ENCODE results near the gene PIGM. TPM values are rescaled to one million over a fixed set of nuclear protein-coding genes. Genes with fewer than 3 reads are reported as not detected.
A peak's percentile ranks its signal among the peaks of the same experiment; 100 is the strongest.
"Not testable (repeated sequence)": the region's sequence is repeated elsewhere in the genome, so short reads cannot be mapped to it uniquely, and the experiment has no call there.

Gene PIGM
- total RNA-seq, 2 experiments from 2014 or later, result 4.2 to 4.5 TPM

DNA sequence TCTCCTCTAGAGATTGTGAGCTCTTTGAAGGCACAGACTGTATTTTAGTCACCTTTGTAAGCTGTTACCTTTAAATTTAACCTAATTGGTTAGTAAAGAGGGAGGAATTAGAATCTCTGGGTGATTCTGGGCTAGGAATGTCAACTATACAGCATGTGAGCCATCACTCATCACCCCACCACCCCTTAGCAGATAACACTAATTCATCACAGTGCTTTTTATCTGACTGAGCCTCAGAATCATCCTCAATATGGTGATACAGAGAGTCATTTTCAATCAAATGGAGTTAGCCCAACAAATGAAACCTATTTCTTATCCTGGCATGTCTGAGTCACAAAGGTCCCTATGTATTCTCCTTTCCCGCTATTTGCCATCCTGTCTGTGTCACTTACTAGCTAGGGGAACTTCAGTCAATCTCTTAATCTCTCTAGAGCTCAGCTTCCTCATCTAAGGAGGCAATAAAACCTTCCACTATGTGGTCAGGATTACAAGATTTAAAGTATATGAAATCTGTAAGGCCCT, 24.9 kb upstream of the PIGM start:
- no peak overlapping the region for H3K27ac Mint-ChIP-seq
- no peaks in the 10 kb centered on the region for H3K4me1 Mint-ChIP-seq (ENCODE audit: low read depth)
- no peak for ATAC-seq
- H3K9me3 Mint-ChIP-seq (ENCODE audit: insufficient read depth), result no peaks in the 10 kb centered on the region
- peaks cover 48% of the 10 kb centered on the region for H3K27me3 Mint-ChIP-seq (ENCODE audit: low read depth)
- ChIA-PET CTCF (interaction anchor here (4.4 to 27.3 kb wide), 2 partner anchors 10 to 19 kb away, joined by 22 to 617 read pairs; partner anchors contain the start of genes KCNJ10 and KCNJ9), POLR2A (no interaction called here)
- no peaks in the 10 kb centered on the region for H3K36me3 Mint-ChIP-seq (ENCODE audit: low read depth)
- no peak for DNase-seq
- H3K4me3 Mint-ChIP-seq, result no peak overlapping the region

DNA sequence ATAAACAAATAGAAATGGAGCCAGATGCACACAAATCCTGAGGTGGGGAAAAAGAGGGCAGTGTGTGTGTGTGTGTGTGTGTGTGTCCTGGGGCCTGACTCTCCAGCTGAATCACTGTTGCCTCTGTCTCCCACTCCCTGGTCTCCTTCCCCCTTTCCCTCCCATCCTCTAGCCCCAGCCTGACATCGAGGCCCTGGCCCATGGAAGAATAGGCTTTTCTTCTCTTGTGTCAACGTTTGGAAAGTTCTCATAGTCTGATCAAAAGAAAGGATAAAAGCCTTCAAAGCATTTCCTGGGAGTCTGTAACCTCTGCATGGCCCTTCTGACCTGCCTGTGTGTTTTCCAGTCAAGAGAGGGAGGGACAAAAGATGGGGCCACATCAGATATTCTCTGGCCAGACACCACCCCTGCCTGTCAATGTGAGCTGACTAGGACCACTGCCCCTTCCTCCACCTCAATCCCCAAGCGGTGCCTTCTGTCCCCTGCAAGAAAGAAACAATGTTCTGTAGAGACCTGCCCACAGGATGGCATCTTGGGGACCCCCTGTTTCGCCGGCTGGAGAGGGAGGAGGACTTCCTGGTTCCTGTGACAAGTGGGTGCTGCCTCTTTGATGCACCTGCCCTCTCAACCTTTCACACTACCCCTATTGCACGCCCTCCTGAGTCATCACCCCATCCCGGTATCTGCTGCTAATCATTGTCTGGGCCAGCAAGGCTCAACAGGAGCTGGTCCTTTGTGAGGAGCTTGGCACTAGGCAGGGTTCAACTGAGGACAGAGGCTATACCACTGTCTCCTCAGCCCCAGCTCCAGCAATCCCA, 22.0 kb upstream of the PIGM start:
- Mint-ChIP-seq H3K36me3 (ENCODE audit: low read depth) (no peaks in the 10 kb centered on the region), H3K4me1 (ENCODE audit: low read depth) (no peaks in the 10 kb centered on the region), H3K27ac (no peak overlapping the region), H3K9me3 (ENCODE audit: insufficient read depth) (no peaks in the 10 kb centered on the region), H3K27me3 (ENCODE audit: low read depth) (peaks cover 50% of the 10 kb centered on the region), H3K4me3 (no peak overlapping the region)
- DNase-seq, result no peak
- ATAC-seq, result no peak
- ChIA-PET POLR2A (interaction anchor here (1.0 kb wide), 1 partner anchor 22 kb away, joined by 4 read pairs; the partner anchor contains the start of gene PIGM), CTCF (interaction anchor here (1.4 to 27.3 kb wide), 3 partner anchors 7 to 47 kb away, joined by 5 to 617 read pairs (median 14); partner anchors contain the start of genes KCNJ10 and KCNJ9)

DNA sequence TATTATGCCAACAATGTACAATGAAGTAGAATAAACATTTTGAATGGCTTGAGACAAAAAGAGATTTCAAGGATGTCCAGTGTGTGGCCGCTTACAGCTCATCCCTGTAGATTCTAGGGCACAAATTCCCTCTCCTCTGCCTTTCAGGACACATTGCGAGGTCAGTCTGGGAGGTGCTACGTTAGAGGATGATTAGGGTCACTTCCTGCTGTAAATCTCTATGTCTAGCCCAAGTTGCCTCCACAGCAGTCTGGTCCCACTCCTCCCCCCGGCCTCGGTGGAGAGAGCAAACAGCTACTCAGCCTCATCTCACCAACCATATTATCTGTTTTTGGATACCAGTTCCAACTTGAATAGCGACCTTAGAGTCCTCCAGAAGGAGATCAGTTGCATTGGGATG, 21.1 kb upstream of the PIGM start:
- ATAC-seq (no peak), DNase-seq (no peak)
- no peaks in the 10 kb centered on the region for H3K4me1 Mint-ChIP-seq (ENCODE audit: low read depth)
- H3K36me3 Mint-ChIP-seq (ENCODE audit: low read depth), result no peaks in the 10 kb centered on the region
- POLR2A ChIA-PET, result no interaction called here
- H3K27me3 Mint-ChIP-seq (ENCODE audit: low read depth), result peaks cover 46% of the 10 kb centered on the region
- H3K4me3 Mint-ChIP-seq, result no peak overlapping the region
- no peak overlapping the region for H3K27ac Mint-ChIP-seq
- CTCF ChIA-PET, result interaction anchor here (4.1 to 27.3 kb wide), 2 partner anchors 23 to 46 kb away, joined by 14 to 617 read pairs; partner anchors contain the start of genes KCNJ10 and KCNJ9
- H3K9me3 Mint-ChIP-seq (ENCODE audit: insufficient read depth), result no peaks in the 10 kb centered on the region

DNA sequence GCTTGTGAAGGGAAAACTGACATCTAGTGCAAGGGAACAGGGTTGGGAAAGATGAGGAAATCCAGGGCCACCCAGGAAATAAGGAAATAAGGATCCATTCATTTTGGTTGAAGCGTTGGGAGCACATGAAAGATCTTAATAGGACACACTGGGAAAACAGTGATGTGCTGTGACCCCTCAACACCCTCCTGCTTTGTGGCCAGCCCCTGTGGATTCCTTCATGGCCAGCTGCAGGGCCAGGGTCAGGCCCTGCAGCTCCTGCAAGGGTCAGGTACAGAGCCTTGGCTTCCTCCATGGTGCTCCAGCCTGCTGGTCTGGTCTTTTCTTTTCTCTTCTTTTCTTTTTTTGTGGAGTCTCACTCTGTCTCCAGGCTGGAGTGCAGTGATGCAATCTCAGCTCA, 18.8 kb upstream of the PIGM start:
- Mint-ChIP-seq H3K27ac (no peak overlapping the region), H3K9me3 (ENCODE audit: insufficient read depth) (no peaks in the 10 kb centered on the region), H3K27me3 (ENCODE audit: low read depth) (peaks cover 43% of the 10 kb centered on the region), H3K4me3 (no peak overlapping the region), H3K36me3 (ENCODE audit: low read depth) (no peaks in the 10 kb centered on the region), H3K4me1 (ENCODE audit: low read depth) (peaks cover 12% of the 10 kb centered on the region)
- CTCF ChIA-PET, result interaction anchor here (27.3 kb wide), 1 partner anchor 25 kb away, joined by 617 read pairs; the partner anchor contains the start of genes KCNJ10 and KCNJ9
- POLR2A ChIA-PET, result no interaction called here
- DNase-seq (no peak), ATAC-seq (no peak)

DNA sequence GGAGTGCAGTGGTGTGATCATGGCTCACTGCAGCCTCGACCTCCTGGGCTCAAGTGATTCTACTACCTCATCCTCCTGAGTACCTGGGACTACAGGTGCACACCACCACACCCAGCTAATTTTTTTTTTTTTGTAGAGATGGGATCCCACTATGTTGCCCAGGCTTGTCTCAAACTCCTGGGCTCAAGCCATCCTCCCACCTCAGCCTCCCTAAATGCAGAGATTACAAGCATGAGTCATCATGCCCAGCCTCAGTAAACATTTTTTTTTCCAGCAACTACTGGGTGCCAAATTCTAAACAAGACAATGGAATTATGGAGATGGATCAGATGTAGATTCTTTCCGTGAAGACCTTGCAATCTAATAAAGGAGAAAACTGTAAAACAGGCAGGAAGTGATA, 18.4 kb upstream of the PIGM start:
- H3K9me3 Mint-ChIP-seq (ENCODE audit: insufficient read depth); DNase-seq; H3K4me3 Mint-ChIP-seq; ATAC-seq; POLR2A ChIA-PET; H3K27ac Mint-ChIP-seq; H3K36me3 Mint-ChIP-seq (ENCODE audit: low read depth): not testable (repeated sequence)
- Mint-ChIP-seq H3K27me3 (ENCODE audit: low read depth) (peaks cover 46% of the 10 kb centered on the region), H3K4me1 (ENCODE audit: low read depth) (peaks cover 12% of the 10 kb centered on the region)
- CTCF ChIA-PET, result interaction anchor here (27.3 kb wide), 1 partner anchor 26 kb away, joined by 617 read pairs; the partner anchor contains the start of genes KCNJ10 and KCNJ9

DNA sequence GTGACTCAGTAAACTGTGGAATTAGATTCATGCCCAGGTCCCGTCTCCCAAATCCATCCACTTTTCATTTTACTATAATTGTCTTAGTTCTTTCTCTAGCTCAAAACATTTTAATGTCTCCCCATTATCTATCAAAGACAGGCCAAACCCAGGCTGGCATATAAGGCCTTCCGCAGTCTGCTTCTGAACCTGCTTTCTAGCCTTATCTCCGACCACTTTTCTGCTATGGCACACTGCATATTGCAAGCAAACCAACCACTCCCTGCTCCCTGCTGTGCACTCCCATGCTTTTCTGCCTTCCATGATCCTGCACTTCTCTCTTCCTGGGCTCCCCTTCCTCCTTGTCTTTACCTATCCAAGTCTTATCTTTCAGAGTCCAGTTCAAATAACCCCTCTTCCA, 17.3 kb upstream of the PIGM start:
- H3K4me3 Mint-ChIP-seq, result no peak overlapping the region
- H3K9me3 Mint-ChIP-seq (ENCODE audit: insufficient read depth), result no peaks in the 10 kb centered on the region

DNA sequence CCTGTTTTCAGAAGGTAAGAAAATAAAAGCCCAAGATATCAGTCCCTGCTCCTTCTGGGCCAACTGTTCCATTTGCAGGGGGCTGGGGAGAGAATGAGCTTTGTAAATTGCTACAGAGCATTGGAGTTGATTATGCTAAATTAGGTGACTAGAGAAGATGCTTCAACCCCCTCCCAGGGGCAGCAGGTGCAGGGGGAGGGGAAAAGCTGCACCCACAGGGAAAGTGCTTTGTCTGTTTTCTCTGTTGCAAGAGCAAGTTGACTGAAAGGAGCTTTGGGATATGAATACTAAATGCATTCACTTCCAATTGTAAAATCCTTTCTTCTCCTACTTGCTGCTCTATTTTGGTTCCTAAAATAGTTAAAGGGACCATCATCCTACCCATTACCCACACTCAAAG, 16.5 kb upstream of the PIGM start:
- ChIA-PET POLR2A (no interaction called here), CTCF (interaction anchor here (0.9 to 27.3 kb wide), 2 partner anchors 28 to 244 kb away, joined by 3 to 617 read pairs; partner anchors contain the start of genes KCNJ10 and KCNJ9)
- no peak overlapping the region for H3K27ac Mint-ChIP-seq
- no peak overlapping the region for H3K4me3 Mint-ChIP-seq
- DNase-seq, result no peak
- H3K27me3 Mint-ChIP-seq (ENCODE audit: low read depth), result peaks cover 42% of the 10 kb centered on the region
- peaks cover 12% of the 10 kb centered on the region for H3K4me1 Mint-ChIP-seq (ENCODE audit: low read depth)
- H3K9me3 Mint-ChIP-seq (ENCODE audit: insufficient read depth), result no peaks in the 10 kb centered on the region
- H3K36me3 Mint-ChIP-seq (ENCODE audit: low read depth), result no peaks in the 10 kb centered on the region
- ATAC-seq, result no peak

More for the DNA sequence above, 17.3 kb upstream of the PIGM start:
- Mint-ChIP-seq H3K36me3 (ENCODE audit: low read depth) (no peaks in the 10 kb centered on the region), H3K4me1 (ENCODE audit: low read depth) (peaks cover 12% of the 10 kb centered on the region), H3K27me3 (ENCODE audit: low read depth) (peaks cover 50% of the 10 kb centered on the region), H3K27ac (no peak overlapping the region)
- ChIA-PET POLR2A (no interaction called here), CTCF (interaction anchor here (27.3 kb wide), 1 partner anchor 27 kb away, joined by 617 read pairs; the partner anchor contains the start of genes KCNJ10 and KCNJ9)
- DNase-seq (no peak), ATAC-seq (no peak)

DNA sequence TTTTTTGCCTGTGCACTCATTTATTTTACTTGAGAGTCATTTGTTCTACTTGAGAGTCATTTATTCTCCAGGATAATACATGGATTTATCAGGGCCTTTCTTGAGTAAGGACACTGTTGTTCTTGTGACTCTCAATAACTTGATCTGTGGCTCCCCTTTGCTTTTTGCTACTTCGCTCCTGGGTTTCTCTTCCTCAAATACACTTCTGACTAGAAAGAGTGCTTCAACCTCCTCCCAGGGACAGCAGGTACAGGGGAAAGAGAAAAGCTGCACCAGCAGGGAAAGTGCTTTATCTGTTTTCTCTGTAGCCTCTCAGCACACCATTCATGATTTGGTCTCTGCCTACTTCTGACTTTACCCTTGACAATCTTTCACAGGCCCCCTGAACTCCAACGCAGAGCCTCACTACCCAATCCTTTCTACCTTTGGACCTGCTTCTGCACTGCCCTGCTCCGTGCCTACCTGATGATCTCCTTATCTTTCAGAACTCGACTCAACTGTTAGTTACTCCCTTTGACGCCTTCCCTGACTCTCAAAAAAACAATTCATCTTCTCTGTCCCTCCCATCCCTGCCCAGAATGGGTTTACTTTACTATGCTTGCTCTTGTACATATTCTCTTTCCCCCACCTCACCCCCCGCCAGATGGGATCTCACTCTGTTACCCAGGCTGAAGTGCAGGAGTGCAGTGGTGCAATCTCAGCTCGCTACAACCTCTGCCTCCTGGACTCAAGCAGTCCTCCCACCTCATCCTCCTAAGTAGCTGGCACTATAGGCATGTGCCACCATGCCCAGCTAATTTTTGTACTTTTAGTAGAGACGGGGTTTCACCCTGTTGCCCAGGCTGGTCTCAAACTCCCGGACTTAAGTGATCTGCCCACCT, 15.6 kb upstream of the PIGM start:
- Mint-ChIP-seq H3K9me3 (ENCODE audit: insufficient read depth) (no peaks in the 10 kb centered on the region), H3K27ac (peak overlapping the region; percentile 72), H3K4me3 (peak overlapping the region; percentile 65), H3K36me3 (ENCODE audit: low read depth) (no peaks in the 10 kb centered on the region), H3K27me3 (ENCODE audit: low read depth) (peaks cover 36% of the 10 kb centered on the region), H3K4me1 (ENCODE audit: low read depth) (peaks cover 12% of the 10 kb centered on the region)
- ATAC-seq (no peak), DNase-seq (no peak)
- ChIA-PET POLR2A (no interaction called here), CTCF (interaction anchor here (0.6 to 27.3 kb wide), 27 partner anchors 7 to 244 kb away, joined by 3 to 617 read pairs (median 5); partner anchors contain the start of genes DCAF8, IGSF8, KCNJ10 and KCNJ9)

DNA sequence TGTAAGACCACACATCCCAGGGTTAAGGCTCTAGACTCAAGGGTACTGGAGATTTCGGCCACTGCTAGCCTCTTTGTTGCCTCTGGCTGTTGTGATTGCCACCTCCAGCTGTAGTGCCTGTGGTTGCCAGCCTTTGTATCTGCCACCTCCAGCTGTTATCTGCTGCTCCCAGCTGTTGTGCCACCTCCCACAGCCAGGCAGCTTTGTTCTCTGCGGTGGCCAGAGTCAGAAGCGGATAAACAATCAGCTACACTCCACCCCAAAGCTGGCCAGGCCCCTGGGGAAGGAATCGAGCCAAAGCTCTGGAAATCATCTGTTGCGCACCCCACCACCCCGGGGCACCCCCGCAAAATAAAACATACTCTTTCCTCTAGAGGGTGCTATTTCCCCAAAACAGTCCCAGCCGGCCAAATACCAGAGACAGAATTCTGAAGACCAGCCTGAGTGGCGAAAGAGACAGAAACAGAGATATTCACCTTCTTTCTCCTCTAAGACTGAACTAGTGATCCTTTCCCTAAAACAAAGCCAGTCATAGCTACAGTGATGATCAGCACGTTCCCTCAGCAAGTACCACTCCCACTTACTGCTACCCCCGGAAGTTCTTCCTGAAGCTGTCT, 14.8 kb upstream of the PIGM start:
- no peaks in the 10 kb centered on the region for H3K9me3 Mint-ChIP-seq (ENCODE audit: insufficient read depth)
- peak overlapping the region; percentile 72 for H3K27ac Mint-ChIP-seq

DNA sequence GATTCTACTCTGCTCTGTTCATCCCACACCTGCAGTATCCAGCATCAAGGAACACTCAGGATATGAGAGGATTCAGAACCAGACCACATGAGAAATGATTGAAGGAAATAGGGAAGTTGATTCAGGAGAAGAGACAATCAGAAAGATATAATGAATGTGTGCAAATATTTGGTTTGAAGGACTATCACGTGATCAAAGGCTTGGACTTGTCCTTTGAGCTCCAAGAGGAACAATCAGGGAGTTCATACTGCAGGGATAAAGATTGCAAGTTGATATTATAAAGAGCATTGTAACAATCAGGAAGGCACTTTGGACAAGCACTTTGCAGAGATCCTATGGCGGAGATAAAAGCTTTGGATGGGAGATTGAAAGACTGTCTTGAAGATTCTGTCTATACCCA, 13.9 kb upstream of the PIGM start:
- Mint-ChIP-seq H3K36me3 (ENCODE audit: low read depth) (no peaks in the 10 kb centered on the region), H3K4me1 (ENCODE audit: low read depth) (peaks cover 12% of the 10 kb centered on the region), H3K4me3 (no peak overlapping the region), H3K27ac (no peak overlapping the region), H3K9me3 (ENCODE audit: insufficient read depth) (no peaks in the 10 kb centered on the region), H3K27me3 (ENCODE audit: low read depth) (peaks cover 24% of the 10 kb centered on the region)
- no peak for ATAC-seq
- DNase-seq, result no peak
- ChIA-PET CTCF (interaction anchor here (0.8 to 27.3 kb wide), 24 partner anchors 9 to 331 kb away, joined by 3 to 617 read pairs (median 6); partner anchors contain the start of genes IGSF8, KCNJ10, KCNJ9 and PIGM), POLR2A (interaction anchor here (0.7 kb wide), 1 partner anchor 26 kb away, joined by 3 read pairs; no protein-coding TSS in a partner anchor)

More for the DNA sequence above, 14.8 kb upstream of the PIGM start:
- DNase-seq, result peak; percentile 61
- H3K27me3 Mint-ChIP-seq (ENCODE audit: low read depth), result peaks cover 28% of the 10 kb centered on the region
- peaks cover 12% of the 10 kb centered on the region for H3K4me1 Mint-ChIP-seq (ENCODE audit: low read depth)
- ATAC-seq, result peak; percentile 96
- H3K36me3 Mint-ChIP-seq (ENCODE audit: low read depth), result no peaks in the 10 kb centered on the region
- ChIA-PET POLR2A (interaction anchor here (0.7 kb wide), 2 partner anchors 27 to 32 kb away, joined by 3 read pairs; no protein-coding TSS in a partner anchor), CTCF (interaction anchor here (0.6 to 27.3 kb wide), 33 partner anchors 8 to 245 kb away, joined by 3 to 617 read pairs (median 5); partner anchors contain the start of genes DCAF8, IGSF8, KCNJ10 and KCNJ9)
- peak overlapping the region; percentile 65 for H3K4me3 Mint-ChIP-seq

DNA sequence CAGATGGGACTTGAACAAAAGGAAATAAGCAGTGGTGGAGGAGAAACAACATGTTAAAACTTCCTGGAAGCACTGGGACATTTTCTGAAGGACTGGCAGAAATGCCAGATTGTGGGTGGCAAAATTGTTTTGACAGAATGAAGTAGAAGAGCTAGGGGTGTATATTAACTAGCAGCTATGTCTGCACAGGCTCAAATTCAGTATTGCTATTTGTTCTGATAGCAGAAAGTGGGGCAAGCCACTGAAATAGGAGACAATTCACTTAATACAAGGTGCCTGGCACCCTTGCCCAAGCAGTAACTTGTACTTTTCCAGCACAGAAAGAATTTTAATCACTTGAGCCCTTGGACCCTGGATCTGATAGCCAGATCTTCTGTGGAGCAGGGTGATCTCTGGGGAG, 11.8 kb upstream of the PIGM start:
- H3K4me3 Mint-ChIP-seq, result no peak overlapping the region
- no peak for ATAC-seq
- CTCF ChIA-PET, result interaction anchor here (2.1 to 27.3 kb wide), 2 partner anchors 32 to 36 kb away, joined by 7 to 617 read pairs; partner anchors contain the start of genes KCNJ10 and KCNJ9
- no peak for DNase-seq
- POLR2A ChIA-PET, result no interaction called here
- no peaks in the 10 kb centered on the region for H3K36me3 Mint-ChIP-seq (ENCODE audit: low read depth)
- H3K27me3 Mint-ChIP-seq (ENCODE audit: low read depth), result peaks cover 17% of the 10 kb centered on the region
- H3K27ac Mint-ChIP-seq, result no peak overlapping the region
- H3K4me1 Mint-ChIP-seq (ENCODE audit: low read depth), result peaks cover 12% of the 10 kb centered on the region
- H3K9me3 Mint-ChIP-seq (ENCODE audit: insufficient read depth), result no peaks in the 10 kb centered on the region

All from activated CD8-positive, alpha-beta T cell treated with anti-CD3 and anti-CD28 coated beads, Interleukin-2, amount 10 ng/mL, durations not matched to agents 7 days and 5 days (primary cell).